WTC11 (cell line): ENCODE results near the gene HYI. TPM values are rescaled to one million over a fixed set of nuclear protein-coding genes. Genes with fewer than 3 reads are reported as not detected.

ENCODE experiments used
- ATAC-seq: fragments of 200-7000 bp; cut with Tn5 transposase; 2 replicates; pipeline ENCODE4 v1.10.0; 2021; ENCODE audit warnings: mild to moderate bottlenecking, moderate library complexity
- CTCF ChIA-PET: fragments of 300-600 bp; sonication (Branson Sonifier 250); formaldehyde crosslinking; loops from one replicate; lab custom pipeline; 2021; ENCODE audit warnings: antibody characterized with exemption; lab: Charles Lee
- POLR2A ChIA-PET: fragments of 350-600 bp; sonication (Branson Sonifier 250); formaldehyde crosslinking; loops from one replicate; lab custom pipeline; 2021; ENCODE audit warnings: antibody characterized with exemption; lab: Charles Lee
- DNase-seq: peaks from one replicate; pipeline ENCODE4 v3.0.0; 2021; ENCODE audit warnings: low spot score
- H3K27ac Mint-ChIP-seq: 2 replicates; pipeline ENCODE4 v1.8.0; 2021; ENCODE audit warnings: mixed read lengths
- H3K27me3 Mint-ChIP-seq: 2 replicates; pipeline ENCODE4 v1.8.0; 2021; ENCODE audit warnings: low read depth, mild to moderate bottlenecking, moderate library complexity, mixed read lengths
- H3K36me3 Mint-ChIP-seq: 2 replicates; pipeline ENCODE4 v1.8.0; 2021; ENCODE audit warnings: mixed read lengths
- H3K4me1 Mint-ChIP-seq: 2 replicates; pipeline ENCODE4 v1.8.0; 2022; ENCODE audit warnings: mixed read lengths
- H3K4me3 Mint-ChIP-seq: 2 replicates; pipeline ENCODE4 v1.8.0; 2021; ENCODE audit warnings: mild to moderate bottlenecking, moderate library complexity, mixed read lengths
- H3K9me3 Mint-ChIP-seq: 2 replicates; pipeline ENCODE4 v1.8.0; 2021; ENCODE audit warnings: mixed read lengths
- E2F1 ChIP-seq: sonication (generic); formaldehyde crosslinking; IDR thresholded peaks from 2 replicates; pipeline ENCODE4 v1.8.0; 2022; ENCODE audit warnings: mild to moderate bottlenecking, missing genetic modification reagents
- ELF4 ChIP-seq: sonication (generic); formaldehyde crosslinking; IDR thresholded peaks from 2 replicates; pipeline ENCODE4 v1.8.1; 2022; ENCODE audit warnings: low read depth, mild to moderate bottlenecking, moderate library complexity, missing genetic modification reagents
- ESRRA ChIP-seq: sonication (generic); formaldehyde crosslinking; IDR thresholded peaks from 2 replicates; pipeline ENCODE4 v1.8.1; 2022; ENCODE audit warnings: mild to moderate bottlenecking, missing genetic modification reagents, borderline replicate concordance
- SOX15 ChIP-seq: fragments of 250-450 bp; sonication (Bioruptor Pico); IDR thresholded peaks from 2 replicates; pipeline ENCODE4 v1.9.0; 2021; ENCODE audit warnings: mild to moderate bottlenecking
- ZNF138 ChIP-seq: sonication (generic); formaldehyde crosslinking; conservative IDR thresholded peaks from 2 replicates; pipeline ENCODE4 v1.8.1; 2022; ENCODE audit warnings: mild to moderate bottlenecking, moderate library complexity, missing genetic modification reagents
- ZNF317 ChIP-seq: sonication (generic); formaldehyde crosslinking; IDR thresholded peaks from 2 replicates; pipeline ENCODE4 v1.8.1; 2023; ENCODE audit warnings: low read depth, mild to moderate bottlenecking, moderate library complexity, missing genetic modification reagents, borderline replicate concordance
- ZNF416 ChIP-seq: fragments of 250-450 bp; sonication (Bioruptor Pico); IDR thresholded peaks from 2 replicates; pipeline ENCODE4 v1.9.0; 2021; ENCODE audit warnings: mild to moderate bottlenecking, inconsistent platforms
- ZNF423 ChIP-seq: fragments of 250-450 bp; sonication (Bioruptor Pico); IDR thresholded peaks from 2 replicates; pipeline ENCODE4 v2.1.2; 2022; ENCODE audit warnings: mild to moderate bottlenecking, moderate library complexity
- total RNA-seq: library from RNA; stranded (reverse); gene quantifications from 3 replicates; pipeline ENCODE4 v1.2.3, GENCODE V29; 2021
- TF ChIP-seq, protein P1 (sequence below): fragments of 200-600 bp; IDR thresholded peaks from 2 replicates; pipeline ENCODE4 v1.8.0; 2022; ENCODE audit warnings: antibody characterized with exemption
- TF ChIP-seq, protein P2 (sequence below): sonication (generic); formaldehyde crosslinking; IDR thresholded peaks from 2 replicates; pipeline ENCODE4 v1.8.1; 2023; ENCODE audit warnings: mild to moderate bottlenecking, missing genetic modification reagents, borderline replicate concordance
- TF ChIP-seq, protein P3 (sequence below): fragments of 250-450 bp; sonication (Bioruptor Pico); IDR thresholded peaks from 2 replicates; pipeline ENCODE4 v1.9.0; 2021; ENCODE audit warnings: mild to moderate bottlenecking, borderline replicate concordance
- TF ChIP-seq, protein P4 (sequence below): sonication (generic); formaldehyde crosslinking; IDR thresholded peaks from 2 replicates; pipeline ENCODE4 v1.8.1; 2022; ENCODE audit warnings: mild to moderate bottlenecking, missing genetic modification reagents, moderate library complexity, borderline replicate concordance

The HYI gene
- total RNA-seq, 1 experiment from 2014 or later = 23.2 TPM

GRCh38 chr1:43421976-43422750 lies 31.6 kb downstream of the HYI start (continued):
- TF ChIP-seq, protein P1, sequence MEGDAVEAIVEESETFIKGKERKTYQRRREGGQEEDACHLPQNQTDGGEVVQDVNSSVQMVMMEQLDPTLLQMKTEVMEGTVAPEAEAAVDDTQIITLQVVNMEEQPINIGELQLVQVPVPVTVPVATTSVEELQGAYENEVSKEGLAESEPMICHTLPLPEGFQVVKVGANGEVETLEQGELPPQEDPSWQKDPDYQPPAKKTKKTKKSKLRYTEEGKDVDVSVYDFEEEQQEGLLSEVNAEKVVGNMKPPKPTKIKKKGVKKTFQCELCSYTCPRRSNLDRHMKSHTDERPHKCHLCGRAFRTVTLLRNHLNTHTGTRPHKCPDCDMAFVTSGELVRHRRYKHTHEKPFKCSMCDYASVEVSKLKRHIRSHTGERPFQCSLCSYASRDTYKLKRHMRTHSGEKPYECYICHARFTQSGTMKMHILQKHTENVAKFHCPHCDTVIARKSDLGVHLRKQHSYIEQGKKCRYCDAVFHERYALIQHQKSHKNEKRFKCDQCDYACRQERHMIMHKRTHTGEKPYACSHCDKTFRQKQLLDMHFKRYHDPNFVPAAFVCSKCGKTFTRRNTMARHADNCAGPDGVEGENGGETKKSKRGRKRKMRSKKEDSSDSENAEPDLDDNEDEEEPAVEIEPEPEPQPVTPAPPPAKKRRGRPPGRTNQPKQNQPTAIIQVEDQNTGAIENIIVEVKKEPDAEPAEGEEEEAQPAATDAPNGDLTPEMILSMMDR = no peak
- TF ChIP-seq ZNF317 (CRISPR knock-in tag) = no peak
- TF ChIP-seq ZNF416 (CRISPR knock-in tag) = no peak
- TF ChIP-seq, protein P2, sequence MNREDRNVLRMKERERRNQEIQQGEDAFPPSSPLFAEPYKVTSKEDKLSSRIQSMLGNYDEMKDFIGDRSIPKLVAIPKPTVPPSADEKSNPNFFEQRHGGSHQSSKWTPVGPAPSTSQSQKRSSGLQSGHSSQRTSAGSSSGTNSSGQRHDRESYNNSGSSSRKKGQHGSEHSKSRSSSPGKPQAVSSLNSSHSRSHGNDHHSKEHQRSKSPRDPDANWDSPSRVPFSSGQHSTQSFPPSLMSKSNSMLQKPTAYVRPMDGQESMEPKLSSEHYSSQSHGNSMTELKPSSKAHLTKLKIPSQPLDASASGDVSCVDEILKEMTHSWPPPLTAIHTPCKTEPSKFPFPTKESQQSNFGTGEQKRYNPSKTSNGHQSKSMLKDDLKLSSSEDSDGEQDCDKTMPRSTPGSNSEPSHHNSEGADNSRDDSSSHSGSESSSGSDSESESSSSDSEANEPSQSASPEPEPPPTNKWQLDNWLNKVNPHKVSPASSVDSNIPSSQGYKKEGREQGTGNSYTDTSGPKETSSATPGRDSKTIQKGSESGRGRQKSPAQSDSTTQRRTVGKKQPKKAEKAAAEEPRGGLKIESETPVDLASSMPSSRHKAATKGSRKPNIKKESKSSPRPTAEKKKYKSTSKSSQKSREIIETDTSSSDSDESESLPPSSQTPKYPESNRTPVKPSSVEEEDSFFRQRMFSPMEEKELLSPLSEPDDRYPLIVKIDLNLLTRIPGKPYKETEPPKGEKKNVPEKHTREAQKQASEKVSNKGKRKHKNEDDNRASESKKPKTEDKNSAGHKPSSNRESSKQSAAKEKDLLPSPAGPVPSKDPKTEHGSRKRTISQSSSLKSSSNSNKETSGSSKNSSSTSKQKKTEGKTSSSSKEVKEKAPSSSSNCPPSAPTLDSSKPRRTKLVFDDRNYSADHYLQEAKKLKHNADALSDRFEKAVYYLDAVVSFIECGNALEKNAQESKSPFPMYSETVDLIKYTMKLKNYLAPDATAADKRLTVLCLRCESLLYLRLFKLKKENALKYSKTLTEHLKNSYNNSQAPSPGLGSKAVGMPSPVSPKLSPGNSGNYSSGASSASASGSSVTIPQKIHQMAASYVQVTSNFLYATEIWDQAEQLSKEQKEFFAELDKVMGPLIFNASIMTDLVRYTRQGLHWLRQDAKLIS (CRISPR knock-in tag) = no peak
- TF ChIP-seq ZNF138 (CRISPR knock-in tag) = no peak
- TF ChIP-seq, all 79 proteins: peak for 0

GRCh38 chr1:43421396-43421795 lies 32.3 kb downstream of the HYI start:
- ATAC-seq (no peak), DNase-seq (no peak)
- Mint-ChIP-seq H3K4me3 (no peak overlapping the region), H3K36me3 (peaks cover 15% of the 10 kb centered on the region), H3K4me1 (peaks cover 9% of the 10 kb centered on the region), H3K9me3 (no peaks in the 10 kb centered on the region), H3K27me3 (no peaks in the 10 kb centered on the region), H3K27ac (no peak overlapping the region)
- CTCF ChIA-PET = interaction anchor here (0.5 kb wide), 1 partner anchor 83 kb away, joined by 5 read pairs; no protein-coding TSS in a partner anchor
- no peak for TF ChIP-seq SOX15
- TF ChIP-seq ELF4 (CRISPR knock-in tag) = no peak
- TF ChIP-seq ESRRA = no peak
- TF ChIP-seq, protein P3, sequence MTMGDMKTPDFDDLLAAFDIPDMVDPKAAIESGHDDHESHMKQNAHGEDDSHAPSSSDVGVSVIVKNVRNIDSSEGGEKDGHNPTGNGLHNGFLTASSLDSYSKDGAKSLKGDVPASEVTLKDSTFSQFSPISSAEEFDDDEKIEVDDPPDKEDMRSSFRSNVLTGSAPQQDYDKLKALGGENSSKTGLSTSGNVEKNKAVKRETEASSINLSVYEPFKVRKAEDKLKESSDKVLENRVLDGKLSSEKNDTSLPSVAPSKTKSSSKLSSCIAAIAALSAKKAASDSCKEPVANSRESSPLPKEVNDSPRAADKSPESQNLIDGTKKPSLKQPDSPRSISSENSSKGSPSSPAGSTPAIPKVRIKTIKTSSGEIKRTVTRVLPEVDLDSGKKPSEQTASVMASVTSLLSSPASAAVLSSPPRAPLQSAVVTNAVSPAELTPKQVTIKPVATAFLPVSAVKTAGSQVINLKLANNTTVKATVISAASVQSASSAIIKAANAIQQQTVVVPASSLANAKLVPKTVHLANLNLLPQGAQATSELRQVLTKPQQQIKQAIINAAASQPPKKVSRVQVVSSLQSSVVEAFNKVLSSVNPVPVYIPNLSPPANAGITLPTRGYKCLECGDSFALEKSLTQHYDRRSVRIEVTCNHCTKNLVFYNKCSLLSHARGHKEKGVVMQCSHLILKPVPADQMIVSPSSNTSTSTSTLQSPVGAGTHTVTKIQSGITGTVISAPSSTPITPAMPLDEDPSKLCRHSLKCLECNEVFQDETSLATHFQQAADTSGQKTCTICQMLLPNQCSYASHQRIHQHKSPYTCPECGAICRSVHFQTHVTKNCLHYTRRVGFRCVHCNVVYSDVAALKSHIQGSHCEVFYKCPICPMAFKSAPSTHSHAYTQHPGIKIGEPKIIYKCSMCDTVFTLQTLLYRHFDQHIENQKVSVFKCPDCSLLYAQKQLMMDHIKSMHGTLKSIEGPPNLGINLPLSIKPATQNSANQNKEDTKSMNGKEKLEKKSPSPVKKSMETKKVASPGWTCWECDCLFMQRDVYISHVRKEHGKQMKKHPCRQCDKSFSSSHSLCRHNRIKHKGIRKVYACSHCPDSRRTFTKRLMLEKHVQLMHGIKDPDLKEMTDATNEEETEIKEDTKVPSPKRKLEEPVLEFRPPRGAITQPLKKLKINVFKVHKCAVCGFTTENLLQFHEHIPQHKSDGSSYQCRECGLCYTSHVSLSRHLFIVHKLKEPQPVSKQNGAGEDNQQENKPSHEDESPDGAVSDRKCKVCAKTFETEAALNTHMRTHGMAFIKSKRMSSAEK (CRISPR knock-in tag) = no peak
- TF ChIP-seq, protein P4, sequence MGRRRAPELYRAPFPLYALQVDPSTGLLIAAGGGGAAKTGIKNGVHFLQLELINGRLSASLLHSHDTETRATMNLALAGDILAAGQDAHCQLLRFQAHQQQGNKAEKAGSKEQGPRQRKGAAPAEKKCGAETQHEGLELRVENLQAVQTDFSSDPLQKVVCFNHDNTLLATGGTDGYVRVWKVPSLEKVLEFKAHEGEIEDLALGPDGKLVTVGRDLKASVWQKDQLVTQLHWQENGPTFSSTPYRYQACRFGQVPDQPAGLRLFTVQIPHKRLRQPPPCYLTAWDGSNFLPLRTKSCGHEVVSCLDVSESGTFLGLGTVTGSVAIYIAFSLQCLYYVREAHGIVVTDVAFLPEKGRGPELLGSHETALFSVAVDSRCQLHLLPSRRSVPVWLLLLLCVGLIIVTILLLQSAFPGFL (CRISPR knock-in tag) = no peak
- TF ChIP-seq ZNF423 = no peak
- TF ChIP-seq ZNF416 (CRISPR knock-in tag) = no peak
- TF ChIP-seq E2F1 (CRISPR knock-in tag) = no peak
- POLR2A ChIA-PET = no interaction called here
